Stimulated activated CD8-positive, alpha-beta memory T cell treated with anti-CD3 and anti-CD28 coated beads, Interleukin-7, amount 100 ng/mL, for 4 hours (primary cell): ENCODE results near the gene SYTL3.

ENCODE experiments used
- DNase-seq, 2 donors: peaks; one replicate each; pipeline ENCODE4 v3.0.0-alpha.2; 2020; ENCODE audit warnings: low read depth in 2 of 2

SYTL3 gene

DNA sequence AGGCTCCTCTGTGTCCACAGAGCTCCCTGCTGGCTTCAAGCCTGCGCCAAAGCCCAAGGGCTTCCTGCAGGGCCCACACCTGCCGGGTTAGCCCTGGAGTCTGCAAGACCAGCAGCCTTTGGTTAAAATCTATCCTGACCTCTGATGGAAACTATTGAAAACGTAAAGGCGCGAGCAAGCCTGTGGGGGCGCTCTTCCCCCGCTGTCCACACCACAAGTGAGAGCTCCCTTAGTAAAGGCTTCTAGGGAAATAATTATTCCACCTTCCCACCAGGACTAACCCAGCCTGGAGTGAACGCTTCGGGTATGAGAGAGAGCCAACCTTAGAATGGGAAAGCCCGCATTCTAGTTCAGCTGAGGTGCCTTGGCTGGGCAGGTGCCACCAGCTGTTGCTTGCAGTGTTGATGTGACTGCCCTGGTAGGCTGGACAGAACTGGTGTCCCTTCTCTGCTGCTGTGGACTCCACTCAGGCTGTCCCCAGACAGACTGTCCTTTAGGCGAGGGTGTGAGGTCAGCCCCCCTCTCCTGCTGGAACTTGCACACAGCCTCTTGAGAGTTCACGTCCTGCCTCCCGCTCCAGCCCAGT lies 68.7 kb downstream of the SYTL3 start:
- DNase-seq = no peak

DNA sequence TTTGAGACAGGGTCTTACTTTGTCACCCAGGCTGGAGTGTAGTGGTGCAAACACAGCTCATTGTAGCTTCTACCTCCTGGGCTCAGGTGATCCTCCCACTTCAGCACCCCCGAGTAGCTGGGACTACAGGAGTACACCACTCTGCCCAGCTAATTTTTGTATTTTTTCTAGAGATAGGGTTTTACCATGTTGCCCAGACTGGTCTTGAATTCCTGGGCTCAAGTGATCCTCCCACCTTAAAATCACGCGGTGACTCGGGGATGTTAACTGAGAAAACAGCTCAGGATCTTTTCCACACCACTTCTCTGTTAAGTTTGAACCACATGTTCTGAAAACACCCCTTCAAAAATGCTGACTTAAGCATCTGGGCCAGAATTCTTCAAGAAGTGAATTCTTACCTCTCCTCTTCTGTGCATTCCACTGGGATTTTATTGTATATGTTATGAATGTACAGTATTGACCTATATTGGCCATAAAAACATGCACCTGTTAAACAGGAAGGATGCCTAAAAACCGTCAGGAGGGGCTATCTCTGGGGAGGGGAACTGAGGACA lies 72.4 kb downstream of the SYTL3 start:
- DNase-seq = no peak

DNA sequence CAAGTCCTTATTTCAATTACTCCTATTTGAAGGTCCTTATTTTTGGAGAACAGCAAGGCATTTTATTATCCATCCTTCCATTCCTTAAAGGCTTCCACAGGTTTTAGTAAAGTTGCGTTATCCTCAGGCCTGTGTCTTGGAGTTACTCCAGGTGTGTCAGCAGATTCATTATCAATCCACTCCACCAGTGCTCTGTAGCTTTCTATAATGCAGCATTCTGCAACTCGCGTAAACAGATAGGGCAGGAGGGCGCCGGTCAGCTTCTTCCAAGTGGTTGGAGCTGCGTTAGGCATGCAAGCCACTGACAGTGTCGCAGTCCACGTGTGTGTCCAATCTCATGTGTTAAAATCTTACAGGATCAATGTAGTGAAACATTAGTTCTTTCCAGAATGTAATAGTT lies 75.8 kb downstream of the SYTL3 start:
- DNase-seq = no peak

DNA sequence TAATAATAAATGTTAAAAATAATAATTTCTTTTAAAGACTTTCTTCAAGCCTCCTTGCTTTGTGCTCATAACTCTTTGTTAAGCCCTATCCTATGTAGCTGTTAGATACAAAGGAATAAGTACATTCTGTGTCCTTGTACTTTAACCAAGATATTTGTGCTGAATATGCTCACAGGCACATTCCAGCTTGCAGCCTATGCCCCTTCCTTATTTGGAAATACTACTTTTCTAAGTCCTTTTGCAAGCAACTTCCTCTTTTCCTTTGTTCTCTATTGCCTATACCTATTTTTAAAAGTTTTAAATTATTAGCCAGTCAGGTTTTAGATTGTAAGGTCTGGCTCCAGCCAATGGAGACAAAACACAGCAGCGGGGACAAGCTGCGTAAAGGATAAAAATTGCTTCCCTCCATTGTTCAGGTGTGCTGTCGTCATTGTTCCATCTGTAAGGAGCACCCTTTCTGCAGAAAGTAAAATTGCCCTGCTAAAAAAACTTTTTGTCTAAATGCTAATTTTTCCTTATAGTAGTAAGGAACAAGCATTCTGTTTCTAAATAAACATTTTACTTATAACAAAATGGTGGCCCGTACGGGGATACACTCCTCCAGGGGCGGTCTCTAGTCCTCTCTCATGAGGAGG lies 80.2 kb downstream of the SYTL3 start:
- no peak for DNase-seq

DNA sequence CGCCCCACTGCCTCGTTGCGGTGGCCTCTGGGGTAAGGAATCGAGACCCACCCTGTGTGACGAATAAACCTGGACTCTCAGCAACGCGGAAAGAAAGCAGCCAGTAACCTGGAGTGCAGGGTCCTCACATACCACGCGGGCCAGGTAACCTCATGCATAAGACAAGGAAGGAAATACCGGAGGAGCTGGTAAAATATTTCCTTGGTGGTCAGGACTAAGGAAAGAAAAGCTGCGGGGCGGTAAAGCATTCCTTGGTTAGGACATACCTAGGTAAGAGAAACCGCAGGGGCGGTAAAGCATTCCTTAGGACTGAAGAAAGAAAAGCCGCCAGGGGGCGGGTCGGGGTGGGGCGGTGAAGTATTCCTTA lies 80.7 kb downstream of the SYTL3 start:
- DNase-seq = no peak

DNA sequence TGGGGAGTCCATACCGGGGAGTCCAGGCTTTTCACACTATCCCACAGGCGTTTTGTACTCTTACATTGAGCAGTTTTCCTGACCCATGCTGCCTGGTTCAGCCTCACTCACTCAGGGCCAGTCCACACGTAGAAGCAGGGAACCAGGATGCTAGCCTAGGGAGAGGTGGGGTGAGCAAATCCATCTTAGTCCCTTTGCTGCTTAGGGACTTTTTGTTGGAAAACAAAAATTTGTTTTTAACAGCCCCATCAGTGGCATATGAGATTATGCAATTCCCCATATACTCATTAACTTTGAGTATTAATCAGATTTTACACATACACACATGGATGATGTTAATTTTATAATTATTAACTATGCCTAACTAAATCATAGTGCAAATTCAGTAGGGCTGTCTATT lies 85.2 kb downstream of the SYTL3 start:
- DNase-seq = no peak

DNA sequence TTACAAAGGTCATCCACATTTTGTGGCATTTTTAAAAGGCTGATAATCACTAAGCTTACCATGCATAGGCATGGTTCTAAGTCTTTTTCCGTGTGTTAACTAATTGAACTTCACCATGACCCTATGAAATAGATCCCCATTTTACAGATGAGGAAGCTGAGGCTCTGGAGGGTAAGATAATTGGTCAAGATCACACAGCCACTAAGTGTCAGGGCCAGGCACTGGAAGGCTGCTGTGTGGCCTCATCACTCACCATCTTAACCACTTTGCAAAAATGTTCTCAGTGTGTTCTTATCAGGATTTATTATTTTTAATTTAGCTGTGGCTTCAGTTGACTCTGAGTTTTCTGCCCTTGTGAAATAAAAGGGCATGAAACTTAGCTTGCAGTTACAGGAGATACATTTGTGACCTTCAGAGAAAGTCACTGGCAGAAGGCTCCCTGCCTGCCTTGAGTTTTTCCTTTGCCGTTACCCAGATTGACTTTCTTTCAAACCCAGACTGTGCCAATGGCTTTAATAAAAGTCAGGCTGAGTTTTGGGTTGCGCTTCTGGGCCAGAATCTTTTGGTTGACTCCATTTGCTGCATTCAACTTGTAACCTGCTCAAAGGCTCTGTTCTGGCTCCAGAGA lies 87.3 kb downstream of the SYTL3 start:
- no peak for DNase-seq

DNA sequence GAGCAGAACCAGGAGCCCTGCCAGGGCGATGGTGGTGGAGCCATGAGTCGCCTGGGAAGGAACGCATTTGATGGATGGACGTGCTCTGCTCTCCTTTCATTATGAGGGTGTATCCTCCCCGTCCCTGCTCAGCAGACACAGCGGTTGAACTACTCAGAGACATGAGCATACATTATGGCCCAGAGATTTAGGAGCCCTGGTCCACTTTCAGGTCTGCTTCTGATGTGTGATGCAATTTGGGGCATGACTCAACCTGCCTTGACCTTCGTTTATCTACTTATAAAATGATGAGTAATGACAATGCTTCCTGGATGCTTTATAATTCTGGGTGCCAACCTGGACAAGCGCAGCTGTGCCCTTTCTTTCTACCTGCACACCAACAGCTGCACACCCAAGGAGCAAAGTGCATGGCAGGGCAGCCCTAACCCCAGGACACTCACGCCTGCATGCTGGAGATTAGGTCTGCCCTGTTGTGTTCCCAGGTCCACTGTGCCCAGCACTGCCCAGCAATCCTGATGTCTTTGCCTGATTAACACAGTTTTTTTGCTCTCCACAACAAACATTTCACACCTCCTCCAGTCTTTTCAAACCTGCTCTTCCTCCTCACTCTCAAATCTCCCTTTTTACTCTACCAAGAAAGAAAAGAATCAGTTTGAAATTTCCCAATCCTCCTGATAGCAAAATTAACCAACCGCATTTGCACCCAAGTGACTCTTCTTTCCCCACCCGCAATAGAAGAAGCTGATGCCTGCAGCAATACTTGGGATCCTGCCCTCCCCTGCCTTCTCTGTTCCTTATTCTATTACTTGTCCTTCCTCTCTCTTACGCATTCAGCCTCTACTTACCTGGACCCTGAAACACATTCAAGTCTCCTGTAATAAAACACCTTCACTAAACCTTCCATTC lies 88.1 kb downstream of the SYTL3 start:
- no peak for DNase-seq

DNA sequence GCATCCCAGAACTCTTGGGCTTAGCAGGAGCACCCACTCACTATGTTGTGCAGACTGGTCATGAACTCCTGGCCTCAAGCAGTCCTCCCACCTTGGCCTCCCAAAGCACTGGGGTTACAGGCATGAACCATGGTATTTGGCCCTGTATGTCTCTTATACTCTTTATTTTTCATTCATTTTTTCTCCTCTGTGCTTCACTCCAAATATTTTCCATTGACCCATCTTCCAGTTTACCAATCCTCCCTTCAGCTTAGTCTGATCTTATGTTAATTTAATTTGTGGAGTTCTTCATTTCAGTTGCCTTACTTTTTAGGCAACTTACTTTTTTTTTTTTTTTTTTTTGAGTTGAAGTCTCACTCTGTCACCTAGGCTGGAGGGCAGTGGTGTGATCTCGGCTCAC lies 89.8 kb downstream of the SYTL3 start:
- DNase-seq = no peak

DNA sequence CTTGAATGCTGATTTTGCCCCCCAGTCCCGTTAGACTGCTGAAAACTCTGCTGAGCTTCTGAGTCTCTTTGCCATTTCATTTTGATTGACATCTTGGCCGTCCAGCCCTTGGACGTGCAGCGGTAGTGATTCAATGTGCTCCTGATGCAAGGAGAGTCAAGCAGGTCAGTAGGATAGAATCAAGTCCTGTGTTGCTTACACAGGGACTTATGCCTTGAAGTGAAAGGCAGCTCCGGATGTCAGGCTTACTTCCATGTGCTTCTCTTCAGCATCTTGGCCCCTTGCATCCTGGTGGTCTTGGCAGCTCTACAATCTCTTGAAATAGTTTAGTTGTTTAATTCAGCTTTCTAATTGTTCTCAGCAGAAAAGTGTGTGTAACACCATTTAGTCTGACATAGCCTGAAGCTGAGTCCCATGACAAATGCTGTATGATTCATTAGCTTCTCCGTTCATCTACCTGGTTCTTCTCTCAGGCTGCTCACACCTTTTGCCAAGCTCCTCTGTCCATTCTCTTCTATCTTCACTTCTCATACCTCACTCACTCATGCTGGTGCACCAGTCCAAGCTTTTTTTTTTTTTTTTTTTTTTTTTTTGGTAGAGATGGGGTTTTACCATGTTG lies 93.3 kb downstream of the SYTL3 start:
- no peak for DNase-seq

DNA sequence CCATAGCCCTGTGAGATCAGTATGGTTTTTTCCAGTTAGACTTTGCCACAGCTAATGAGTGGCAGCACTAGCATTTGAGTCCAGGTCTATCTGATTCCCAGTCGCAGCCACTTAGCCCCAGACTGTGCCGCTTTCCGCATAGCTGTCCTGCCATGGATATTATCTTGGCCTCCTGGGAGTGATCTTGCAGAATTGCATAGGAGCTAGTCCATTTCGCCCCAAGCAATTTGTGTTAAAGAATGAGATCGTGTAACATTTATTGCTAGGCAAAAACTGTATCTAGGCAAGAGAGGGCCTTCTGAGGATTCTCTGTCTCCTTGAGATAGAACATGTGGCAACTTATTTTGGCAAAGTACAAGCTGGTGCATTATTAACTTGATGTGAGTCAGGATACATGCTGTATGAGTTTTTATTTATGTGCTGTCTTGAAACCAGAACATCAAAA lies 95.2 kb downstream of the SYTL3 start:
- no peak for DNase-seq

DNA sequence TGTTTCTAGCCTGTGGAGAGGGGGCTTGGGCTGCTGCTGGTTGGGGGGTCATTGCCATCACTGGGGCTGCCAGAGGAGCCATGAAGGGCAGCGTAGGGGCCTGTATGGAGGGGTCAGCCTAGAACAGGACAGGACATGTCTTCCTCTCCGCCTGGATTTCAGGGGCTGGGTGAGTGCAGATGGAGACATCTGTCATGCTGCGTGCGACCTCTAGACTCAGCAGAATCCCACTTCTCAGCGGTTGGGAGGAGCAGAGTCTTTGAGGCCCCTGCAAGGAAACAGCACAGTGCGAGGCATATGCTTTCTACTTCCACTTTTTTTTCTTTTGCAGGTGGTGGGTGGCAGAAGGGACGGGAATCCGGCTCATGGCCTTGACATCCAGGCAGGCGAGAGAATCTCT lies 101.4 kb downstream of the SYTL3 start:
- DNase-seq = no peak

DNA sequence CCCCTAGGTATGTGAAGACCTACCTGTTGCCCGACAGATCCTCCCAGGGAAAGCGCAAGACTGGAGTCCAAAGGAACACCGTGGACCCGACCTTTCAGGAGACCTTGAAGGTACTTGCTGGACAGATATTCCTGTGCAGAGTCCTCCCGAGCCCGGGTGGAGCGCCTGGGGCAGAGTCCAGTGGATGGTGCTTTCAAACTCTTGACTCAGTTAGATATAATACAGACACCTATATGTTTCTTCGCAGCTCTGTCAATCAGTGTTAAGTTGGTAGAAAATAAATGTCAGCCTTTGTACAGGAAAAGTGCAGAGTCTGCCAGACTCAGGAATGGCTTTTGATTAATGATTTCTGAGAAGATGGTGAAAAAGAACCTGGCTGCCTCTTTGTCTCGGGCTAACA lies 102.1 kb downstream of the SYTL3 start:
- no peak for DNase-seq

DNA sequence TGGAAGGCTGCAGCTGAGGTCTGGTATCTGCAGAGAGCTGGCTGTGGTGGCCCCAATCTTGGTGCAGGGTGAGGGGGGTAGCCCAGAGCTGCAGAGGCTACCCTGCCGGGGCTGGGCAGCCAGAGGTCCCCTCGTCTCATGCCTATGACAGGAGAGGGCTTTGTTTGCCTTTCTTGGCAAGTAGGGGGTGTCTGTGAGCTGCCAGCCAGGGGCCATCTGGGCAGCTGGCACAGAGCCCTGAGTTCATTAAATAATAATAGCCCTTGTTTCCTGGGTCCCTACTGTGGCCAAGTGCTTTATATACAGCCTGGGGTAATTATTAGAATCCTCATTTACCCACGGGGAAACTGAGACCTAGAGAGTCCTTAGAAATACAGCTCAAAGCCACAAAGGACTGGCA lies 102.8 kb downstream of the SYTL3 start:
- no peak for DNase-seq

DNA sequence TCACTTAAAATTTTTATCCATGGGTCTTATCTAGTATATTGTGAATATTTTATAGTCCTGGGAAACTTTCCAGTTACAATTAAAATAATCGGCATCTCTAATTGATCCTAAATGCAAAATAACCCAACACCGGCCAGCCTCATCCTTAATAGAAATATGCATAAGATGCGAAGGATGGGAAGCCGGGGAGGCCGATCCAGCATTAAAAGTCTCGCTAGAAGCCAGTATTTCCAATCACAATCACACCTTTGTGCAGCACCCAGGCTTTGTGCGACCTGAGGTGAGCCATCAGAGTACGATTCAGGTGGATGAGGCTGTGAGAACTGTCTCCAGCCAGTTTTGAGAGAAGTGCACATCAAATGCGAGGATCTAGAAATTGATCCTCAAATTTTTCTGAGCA lies 104.0 kb downstream of the SYTL3 start:
- no peak for DNase-seq

DNA sequence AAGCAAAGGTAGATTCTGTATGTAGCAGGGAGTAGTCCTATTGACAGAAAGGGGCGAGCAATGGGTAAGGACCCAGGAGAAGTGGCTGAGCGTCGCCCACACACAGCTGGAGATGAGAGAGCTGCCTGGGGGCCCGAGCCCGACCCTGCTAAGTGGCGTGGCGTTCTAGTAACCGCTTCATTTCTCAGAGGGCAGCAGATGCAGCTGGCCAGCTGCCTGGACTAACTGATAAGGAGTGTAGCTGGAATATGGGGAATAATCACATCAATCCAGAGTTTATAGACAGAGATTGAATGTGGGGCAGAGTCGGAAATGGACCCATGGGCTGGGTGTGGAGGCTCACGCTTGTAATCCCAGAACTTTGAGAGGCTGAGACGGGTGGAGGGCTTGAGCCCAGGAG lies 104.9 kb downstream of the SYTL3 start:
- no peak for DNase-seq

DNA sequence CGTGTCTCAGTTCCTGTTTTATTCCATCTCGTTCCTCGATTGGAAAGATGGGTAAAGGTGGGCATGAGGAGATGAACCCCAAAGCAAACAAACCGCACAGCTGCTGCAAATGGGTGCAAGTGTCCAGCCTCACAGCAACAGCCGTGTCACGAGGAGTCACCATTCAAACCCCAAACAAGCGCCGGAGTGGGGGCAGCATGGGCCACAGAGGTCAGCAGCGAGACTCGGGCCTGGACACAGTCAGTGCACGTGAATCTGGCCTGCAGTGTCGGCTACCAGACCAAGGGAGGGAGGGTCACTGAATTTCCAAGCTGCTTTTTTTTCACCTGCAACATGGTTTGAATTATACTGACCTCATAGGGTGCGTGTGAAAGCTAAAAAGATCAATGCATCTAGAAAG lies 105.8 kb downstream of the SYTL3 start:
- DNase-seq = no peak

DNA sequence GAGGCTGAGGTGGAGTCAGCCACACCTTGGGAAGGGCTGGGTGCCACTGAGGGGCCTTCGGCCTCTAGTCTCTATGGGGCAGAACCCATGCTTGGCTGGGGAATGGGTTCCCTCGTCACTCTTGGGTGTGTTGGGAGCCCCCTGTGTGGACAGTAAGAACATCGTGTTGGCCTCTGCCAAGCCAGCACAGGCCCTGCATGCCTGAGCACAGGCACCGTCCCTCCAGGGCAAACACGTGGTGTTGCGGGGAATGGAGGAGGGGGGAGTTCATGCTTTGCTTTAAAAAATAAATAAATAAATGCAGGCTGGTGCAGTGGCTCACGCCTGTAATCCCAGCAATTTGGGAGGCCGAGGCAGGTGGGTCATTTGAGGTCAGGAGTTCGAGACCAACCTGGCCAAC lies 106.3 kb downstream of the SYTL3 start:
- no peak for DNase-seq

DNA sequence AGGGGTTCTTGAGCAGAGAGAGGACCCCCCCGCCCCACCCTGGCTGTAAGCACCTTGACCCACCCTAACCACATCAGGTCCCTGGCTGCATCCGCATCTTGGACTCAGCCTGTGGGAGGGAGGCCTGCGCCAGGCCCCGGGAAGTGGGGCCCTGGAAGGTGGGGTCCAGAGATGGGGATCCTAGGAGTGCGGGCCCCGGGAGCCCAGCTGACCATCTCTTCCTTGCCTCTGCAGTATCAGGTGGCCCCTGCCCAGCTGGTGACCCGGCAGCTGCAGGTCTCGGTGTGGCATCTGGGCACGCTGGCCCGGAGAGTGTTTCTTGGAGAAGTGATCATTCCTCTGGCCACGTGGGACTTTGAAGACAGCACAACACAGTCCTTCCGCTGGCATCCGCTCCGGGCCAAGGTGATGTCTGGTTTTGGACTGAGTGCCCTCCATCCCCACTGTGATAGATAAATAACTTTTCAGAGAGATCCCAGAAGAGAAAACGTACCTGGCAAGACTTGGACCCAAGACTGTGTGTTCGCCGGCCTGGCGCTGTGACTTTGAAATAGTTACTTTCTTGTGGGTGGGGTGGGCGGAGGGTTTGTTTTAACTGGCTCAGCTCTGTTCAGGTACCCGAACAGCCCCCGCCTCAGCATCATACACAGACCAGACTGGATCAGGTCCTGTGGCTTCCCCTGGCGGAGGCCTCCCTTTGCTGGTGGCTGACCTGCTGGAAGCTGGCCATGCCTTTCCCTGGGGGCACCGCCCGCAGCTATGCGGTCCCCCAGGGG lies 107.3 kb downstream of the SYTL3 start:
- no peak for DNase-seq

DNA sequence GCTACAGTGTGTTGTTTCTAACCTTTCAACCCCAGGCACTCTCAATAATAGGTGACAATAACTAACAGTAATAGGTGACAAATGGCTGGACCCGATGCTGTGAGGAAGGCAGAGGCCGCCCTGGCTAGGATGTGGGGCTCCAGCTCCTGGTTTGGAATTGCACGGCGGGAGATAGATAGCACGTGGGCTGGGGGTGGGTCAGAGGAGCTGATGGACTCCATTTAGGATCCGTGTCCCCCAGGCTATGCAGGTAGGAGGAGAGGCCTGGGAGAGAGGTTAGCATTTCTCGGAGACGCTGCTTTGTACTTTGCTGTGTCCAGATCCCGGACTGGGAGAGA lies 107.9 kb downstream of the SYTL3 start:
- DNase-seq = no peak

DNA sequence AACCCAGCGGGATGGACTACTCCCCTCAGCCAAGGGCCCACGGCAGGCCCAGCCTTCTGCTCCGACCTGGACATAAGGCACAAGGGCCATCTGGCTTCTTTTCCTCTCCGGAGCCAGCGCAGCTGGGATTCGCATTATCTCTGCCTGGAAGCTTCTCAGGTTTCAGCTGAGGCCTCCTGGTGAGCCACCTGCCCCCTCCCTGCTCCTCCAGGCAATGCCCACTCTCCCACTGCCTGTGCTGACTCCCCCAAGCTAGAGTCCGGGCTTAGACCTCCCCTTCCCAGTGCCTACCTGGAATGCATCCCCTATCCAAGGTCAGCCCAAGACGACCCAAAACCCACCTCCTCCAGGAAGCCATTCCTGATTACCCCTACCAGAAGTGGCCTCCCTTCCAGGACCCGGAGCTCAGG lies 108.6 kb downstream of the SYTL3 start:
- no peak for DNase-seq
